ENCODE results near the gene WNT9A. TPM values are rescaled to one million over a fixed set of nuclear protein-coding genes. Genes with fewer than 3 reads are reported as not detected.
"Not testable (repeated sequence)": the region's sequence is repeated elsewhere in the genome, so short reads cannot be mapped to it uniquely, and the experiment has no call there.

Gene WNT9A
- polyA plus RNA-seq, 1 experiment, result 1.5 TPM

- CTCF ChIA-PET; POLR2A ChIA-PET; H3K27me3 ChIP-seq (ENCODE audit: control insufficient read depth, insufficient read depth, low read length); DNase-seq (ENCODE audit: low read depth); H3K4me3 ChIP-seq (ENCODE audit: low read depth, low read length); H3K36me3 ChIP-seq (ENCODE audit: control insufficient read depth, insufficient read depth, low read length): not testable (repeated sequence)
These were observed 24.5 kb upstream of the WNT9A start for GRCh38 chr1:227972283-227972679.

- H3K27me3 ChIP-seq (ENCODE audit: control insufficient read depth, insufficient read depth, low read length); DNase-seq (ENCODE audit: low read depth); H3K4me3 ChIP-seq (ENCODE audit: low read depth, low read length); H3K36me3 ChIP-seq (ENCODE audit: control insufficient read depth, insufficient read depth, low read length); CTCF ChIA-PET; POLR2A ChIA-PET: not testable (repeated sequence)
These were observed 24.0 kb upstream of the WNT9A start for GRCh38 chr1:227971643-227972282.

- H3K36me3 ChIP-seq (ENCODE audit: control insufficient read depth, insufficient read depth, low read length); DNase-seq (ENCODE audit: low read depth); H3K4me3 ChIP-seq (ENCODE audit: low read depth, low read length); H3K27me3 ChIP-seq (ENCODE audit: control insufficient read depth, insufficient read depth, low read length); POLR2A ChIA-PET; CTCF ChIA-PET: not testable (repeated sequence)
These were observed 23.5 kb upstream of the WNT9A start for GRCh38 chr1:227971216-227971615.

GRCh38 chr1:227970076-227970995 is 22.6 kb upstream of the WNT9A start:
- DNase-seq (ENCODE audit: low read depth); H3K27me3 ChIP-seq (ENCODE audit: control insufficient read depth, insufficient read depth, low read length); H3K4me3 ChIP-seq (ENCODE audit: low read depth, low read length); POLR2A ChIA-PET; H3K36me3 ChIP-seq (ENCODE audit: control insufficient read depth, insufficient read depth, low read length); CTCF ChIA-PET: not testable (repeated sequence)

- CTCF ChIA-PET, result not testable (repeated sequence)
These were observed 20.1 kb upstream of the WNT9A start for GRCh38 chr1:227967815-227968214.

GRCh38 chr1:227966733-227967132 is 19.0 kb upstream of the WNT9A start:
- POLR2A ChIA-PET; H3K4me3 ChIP-seq (ENCODE audit: low read depth, low read length); DNase-seq (ENCODE audit: low read depth); H3K27me3 ChIP-seq (ENCODE audit: control insufficient read depth, insufficient read depth, low read length); H3K36me3 ChIP-seq (ENCODE audit: control insufficient read depth, insufficient read depth, low read length): not testable (repeated sequence)
- CTCF ChIA-PET, result interaction anchor here (1.4 kb wide), 1 partner anchor 19 kb away, joined by 4 read pairs; the partner anchor contains the start of gene WNT9A

More at GRCh38 chr1:227967815-227968214, 20.1 kb upstream of the WNT9A start:
- POLR2A ChIA-PET; DNase-seq (ENCODE audit: low read depth); H3K36me3 ChIP-seq (ENCODE audit: control insufficient read depth, insufficient read depth, low read length); H3K4me3 ChIP-seq (ENCODE audit: low read depth, low read length); H3K27me3 ChIP-seq (ENCODE audit: control insufficient read depth, insufficient read depth, low read length): not testable (repeated sequence)

- Histone ChIP-seq H3K36me3 (ENCODE audit: control insufficient read depth, insufficient read depth, low read length) (no peaks in the 10 kb centered on the region), H3K4me3 (ENCODE audit: low read depth, low read length) (no peak overlapping the region), H3K27me3 (ENCODE audit: control insufficient read depth, insufficient read depth, low read length) (no peaks in the 10 kb centered on the region; the same call in 1 of the 2 replicates)
- ChIA-PET POLR2A (interaction anchor here (0.6 kb wide), 1 partner anchor 11 kb away, joined by 14 read pairs; no protein-coding TSS in a partner anchor), CTCF (interaction anchor here (0.6 to 1.2 kb wide), 4 partner anchors 8 to 323 kb away, joined by 3 to 4 read pairs (median 4); no protein-coding TSS in a partner anchor)
- no peak for DNase-seq (ENCODE audit: low read depth)
- no peak for TF ChIP-seq CTCF (IDR thresholded peaks at IDR 0.05; ENCODE audit: insufficient read depth, low read depth, low read length)
These were observed 14.1 kb upstream of the WNT9A start for GRCh38 chr1:227961651-227962466.
